ENCODE measurements around the gene PARD3.

The PARD3 gene

GRCh38 chr10:34627331-34627730, 187.8 kb downstream of the PARD3 start:
- Mint-ChIP-seq H3K9me3 (no peaks in the 10 kb centered on the region), H3K4me3 (no peak overlapping the region), H3K4me1 (no peaks in the 10 kb centered on the region), H3K27me3 (peaks cover 2% of the 10 kb centered on the region), H3K36me3 (no peaks in the 10 kb centered on the region), H3K27ac (no peak overlapping the region)
- no peak for ATAC-seq (ENCODE audit: low read depth)
- no peak for DNase-seq (ENCODE audit: low spot score in 2 of 2)

- no peaks in the 10 kb centered on the region for H3K4me1 Mint-ChIP-seq
- DNase-seq (ENCODE audit: low spot score in 2 of 2) (no peak), ATAC-seq (ENCODE audit: low read depth) (no peak)
- peaks cover 2% of the 10 kb centered on the region for H3K27me3 Mint-ChIP-seq
- H3K4me3 Mint-ChIP-seq, result no peak overlapping the region
- no peaks in the 10 kb centered on the region for H3K36me3 Mint-ChIP-seq
- no peaks in the 10 kb centered on the region for H3K9me3 Mint-ChIP-seq
- no peak overlapping the region for H3K27ac Mint-ChIP-seq
Measured at GRCh38 chr10:34626158-34626880, 188.8 kb downstream of the PARD3 start.

- Mint-ChIP-seq H3K4me3 (no peak overlapping the region), H3K27ac (no peak overlapping the region), H3K27me3 (peaks cover 2% of the 10 kb centered on the region), H3K36me3 (no peaks in the 10 kb centered on the region), H3K4me1 (no peaks in the 10 kb centered on the region), H3K9me3 (no peaks in the 10 kb centered on the region)
- no peak for DNase-seq (ENCODE audit: low spot score in 2 of 2)
- no peak for ATAC-seq (ENCODE audit: low read depth)
Measured at GRCh38 chr10:34624323-34625153, 190.6 kb downstream of the PARD3 start.

- no peaks in the 10 kb centered on the region for H3K9me3 Mint-ChIP-seq
- DNase-seq (ENCODE audit: low spot score in 2 of 2), result no peak
- H3K4me1 Mint-ChIP-seq, result no peaks in the 10 kb centered on the region
- no peak for ATAC-seq (ENCODE audit: low read depth)
- H3K4me3 Mint-ChIP-seq, result no peak overlapping the region
- H3K36me3 Mint-ChIP-seq, result no peaks in the 10 kb centered on the region
- H3K27me3 Mint-ChIP-seq, result peaks cover 5% of the 10 kb centered on the region
- no peak overlapping the region for H3K27ac Mint-ChIP-seq
Measured at GRCh38 chr10:34622945-34623344, 192.2 kb downstream of the PARD3 start.

- Mint-ChIP-seq H3K27me3 (peaks cover 7% of the 10 kb centered on the region), H3K27ac (no peak overlapping the region), H3K36me3 (no peaks in the 10 kb centered on the region), H3K9me3 (no peaks in the 10 kb centered on the region), H3K4me3 (no peak overlapping the region), H3K4me1 (no peaks in the 10 kb centered on the region)
- no peak for ATAC-seq (ENCODE audit: low read depth)
- DNase-seq (ENCODE audit: low spot score in 2 of 2), result no peak
Measured at GRCh38 chr10:34618611-34619010, 196.5 kb downstream of the PARD3 start.

GRCh38 chr10:34615770-34616169, 199.3 kb downstream of the PARD3 start:
- no peaks in the 10 kb centered on the region for H3K36me3 Mint-ChIP-seq
- peaks cover 8% of the 10 kb centered on the region for H3K27me3 Mint-ChIP-seq
- H3K4me3 Mint-ChIP-seq, result no peak overlapping the region
- H3K4me1 Mint-ChIP-seq, result no peaks in the 10 kb centered on the region
- H3K9me3 Mint-ChIP-seq, result no peaks in the 10 kb centered on the region
- H3K27ac Mint-ChIP-seq, result no peak overlapping the region
- ATAC-seq (ENCODE audit: low read depth), result no peak
- no peak for DNase-seq (ENCODE audit: low spot score in 2 of 2)

GRCh38 chr10:34613491-34613890, 201.6 kb downstream of the PARD3 start:
- H3K4me1 Mint-ChIP-seq, result no peaks in the 10 kb centered on the region
- ATAC-seq (ENCODE audit: low read depth), result no peak
- no peak overlapping the region for H3K4me3 Mint-ChIP-seq

GRCh38 chr10:34612938-34613337, 202.2 kb downstream of the PARD3 start:
- peaks cover 6% of the 10 kb centered on the region for H3K27me3 Mint-ChIP-seq
- H3K4me1 Mint-ChIP-seq, result no peaks in the 10 kb centered on the region
- no peak for DNase-seq (ENCODE audit: low spot score in 2 of 2)
- H3K4me3 Mint-ChIP-seq, result no peak overlapping the region
- no peaks in the 10 kb centered on the region for H3K36me3 Mint-ChIP-seq
- H3K9me3 Mint-ChIP-seq, result no peaks in the 10 kb centered on the region
- no peak overlapping the region for H3K27ac Mint-ChIP-seq
- ATAC-seq (ENCODE audit: low read depth), result no peak

More at GRCh38 chr10:34613491-34613890, 201.6 kb downstream of the PARD3 start:
- Mint-ChIP-seq H3K9me3 (no peaks in the 10 kb centered on the region), H3K36me3 (no peaks in the 10 kb centered on the region), H3K27ac (no peak overlapping the region), H3K27me3 (peaks cover 6% of the 10 kb centered on the region)
- no peak for DNase-seq (ENCODE audit: low spot score in 2 of 2)

- DNase-seq (ENCODE audit: low spot score in 2 of 2) (no peak), ATAC-seq (ENCODE audit: low read depth) (no peak)
- H3K27me3 Mint-ChIP-seq, result peaks cover 6% of the 10 kb centered on the region
- no peaks in the 10 kb centered on the region for H3K9me3 Mint-ChIP-seq
- H3K4me1 Mint-ChIP-seq, result no peaks in the 10 kb centered on the region
- no peak overlapping the region for H3K4me3 Mint-ChIP-seq
- no peaks in the 10 kb centered on the region for H3K36me3 Mint-ChIP-seq
- H3K27ac Mint-ChIP-seq, result no peak overlapping the region
Measured at GRCh38 chr10:34612446-34612845, 202.7 kb downstream of the PARD3 start.

- no peak overlapping the region for H3K27ac Mint-ChIP-seq
- peaks cover 2% of the 10 kb centered on the region for H3K27me3 Mint-ChIP-seq
- DNase-seq (ENCODE audit: low spot score in 2 of 2), result no peak
- no peaks in the 10 kb centered on the region for H3K36me3 Mint-ChIP-seq
- no peaks in the 10 kb centered on the region for H3K4me1 Mint-ChIP-seq
- H3K4me3 Mint-ChIP-seq, result no peak overlapping the region
- no peaks in the 10 kb centered on the region for H3K9me3 Mint-ChIP-seq
- no peak for ATAC-seq (ENCODE audit: low read depth)
Measured at GRCh38 chr10:34609287-34609940, 205.7 kb downstream of the PARD3 start.

- ATAC-seq (ENCODE audit: low read depth) (no peak), DNase-seq (ENCODE audit: low spot score in 2 of 2) (no peak)
- no peak overlapping the region for H3K4me3 Mint-ChIP-seq
- no peaks in the 10 kb centered on the region for H3K9me3 Mint-ChIP-seq
- peaks cover 2% of the 10 kb centered on the region for H3K27me3 Mint-ChIP-seq
- no peaks in the 10 kb centered on the region for H3K4me1 Mint-ChIP-seq
- no peak overlapping the region for H3K27ac Mint-ChIP-seq
- H3K36me3 Mint-ChIP-seq, result no peaks in the 10 kb centered on the region
Measured at GRCh38 chr10:34607894-34608293, 207.2 kb downstream of the PARD3 start.

GRCh38 chr10:34606890-34607289, 208.2 kb downstream of the PARD3 start:
- no peak for ATAC-seq (ENCODE audit: low read depth)
- H3K4me1 Mint-ChIP-seq, result no peaks in the 10 kb centered on the region
- H3K36me3 Mint-ChIP-seq, result no peaks in the 10 kb centered on the region
- no peak for DNase-seq (ENCODE audit: low spot score in 2 of 2)
- H3K27me3 Mint-ChIP-seq, result peaks cover 2% of the 10 kb centered on the region
- H3K4me3 Mint-ChIP-seq, result no peak overlapping the region
- H3K27ac Mint-ChIP-seq, result no peak overlapping the region
- no peaks in the 10 kb centered on the region for H3K9me3 Mint-ChIP-seq

- no peaks in the 10 kb centered on the region for H3K27me3 Mint-ChIP-seq
- no peaks in the 10 kb centered on the region for H3K4me1 Mint-ChIP-seq
- ATAC-seq (ENCODE audit: low read depth), result no peak
- no peak for DNase-seq (ENCODE audit: low spot score in 2 of 2)
- no peaks in the 10 kb centered on the region for H3K9me3 Mint-ChIP-seq
- no peaks in the 10 kb centered on the region for H3K36me3 Mint-ChIP-seq
- no peak overlapping the region for H3K27ac Mint-ChIP-seq
- no peak overlapping the region for H3K4me3 Mint-ChIP-seq
Measured at GRCh38 chr10:34602478-34602877, 212.6 kb downstream of the PARD3 start.

GRCh38 chr10:34601691-34602090, 213.4 kb downstream of the PARD3 start:
- DNase-seq (ENCODE audit: low spot score in 2 of 2) (no peak), ATAC-seq (ENCODE audit: low read depth) (no peak)
- Mint-ChIP-seq H3K9me3 (no peaks in the 10 kb centered on the region), H3K4me3 (no peak overlapping the region), H3K27me3 (no peaks in the 10 kb centered on the region), H3K4me1 (no peaks in the 10 kb centered on the region), H3K36me3 (no peaks in the 10 kb centered on the region), H3K27ac (no peak overlapping the region)
